ENCODE results near the gene UNC5B. TPM values are rescaled to one million over a fixed set of nuclear protein-coding genes. Genes with fewer than 3 reads are reported as not detected.

UNC5B gene
- total RNA-seq, 1 donor, result 135 TPM

DNA sequence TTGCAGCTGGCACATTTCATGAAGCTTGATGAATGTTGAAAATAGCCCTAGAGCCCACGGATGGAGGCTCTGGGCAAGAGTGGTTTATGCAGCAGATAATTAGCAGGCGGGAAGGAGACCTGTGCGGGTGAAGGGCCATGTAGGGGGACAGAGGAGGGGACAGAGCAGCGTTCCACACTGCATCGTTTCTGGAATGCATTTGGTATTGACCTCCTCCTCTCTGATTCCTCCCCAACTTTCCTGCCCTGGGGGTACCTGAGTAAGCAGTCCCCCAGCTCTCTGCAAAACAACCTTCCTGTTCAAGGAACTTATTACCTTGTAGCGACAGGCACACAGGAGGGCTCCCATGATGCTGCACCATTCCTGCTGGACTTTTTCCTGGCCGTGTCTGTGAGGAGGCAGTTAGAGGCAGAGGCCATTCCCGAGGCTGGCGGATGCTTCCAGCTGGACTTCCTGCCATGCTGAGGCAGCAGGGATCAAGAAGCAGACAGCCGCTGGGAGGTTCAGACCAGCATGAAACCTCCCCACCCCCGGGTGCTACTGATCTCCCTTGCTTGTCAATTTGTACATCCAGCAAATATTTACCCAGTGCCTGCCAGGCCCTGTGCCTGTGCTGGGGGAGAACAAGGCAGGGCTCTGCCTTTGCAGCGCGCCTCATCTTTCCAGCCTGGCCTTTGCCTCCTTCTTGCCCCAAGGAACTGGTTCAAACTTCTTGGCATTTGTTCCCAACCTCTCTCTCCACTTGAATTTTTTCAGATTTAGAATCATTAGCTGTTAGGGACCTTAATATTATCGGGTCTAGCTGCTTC, 135.4 kb downstream of the UNC5B start:
- no peaks in the 10 kb centered on the region for H3K9me3 ChIP-seq (ENCODE audit: low read depth, low read length)
- TF ChIP-seq, protein P1, sequence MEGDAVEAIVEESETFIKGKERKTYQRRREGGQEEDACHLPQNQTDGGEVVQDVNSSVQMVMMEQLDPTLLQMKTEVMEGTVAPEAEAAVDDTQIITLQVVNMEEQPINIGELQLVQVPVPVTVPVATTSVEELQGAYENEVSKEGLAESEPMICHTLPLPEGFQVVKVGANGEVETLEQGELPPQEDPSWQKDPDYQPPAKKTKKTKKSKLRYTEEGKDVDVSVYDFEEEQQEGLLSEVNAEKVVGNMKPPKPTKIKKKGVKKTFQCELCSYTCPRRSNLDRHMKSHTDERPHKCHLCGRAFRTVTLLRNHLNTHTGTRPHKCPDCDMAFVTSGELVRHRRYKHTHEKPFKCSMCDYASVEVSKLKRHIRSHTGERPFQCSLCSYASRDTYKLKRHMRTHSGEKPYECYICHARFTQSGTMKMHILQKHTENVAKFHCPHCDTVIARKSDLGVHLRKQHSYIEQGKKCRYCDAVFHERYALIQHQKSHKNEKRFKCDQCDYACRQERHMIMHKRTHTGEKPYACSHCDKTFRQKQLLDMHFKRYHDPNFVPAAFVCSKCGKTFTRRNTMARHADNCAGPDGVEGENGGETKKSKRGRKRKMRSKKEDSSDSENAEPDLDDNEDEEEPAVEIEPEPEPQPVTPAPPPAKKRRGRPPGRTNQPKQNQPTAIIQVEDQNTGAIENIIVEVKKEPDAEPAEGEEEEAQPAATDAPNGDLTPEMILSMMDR (IDR thresholded peaks at IDR 0.05; ENCODE audit: extremely low read depth, low read depth, low read length), result no peak
- no peaks in the 10 kb centered on the region for H3K4me1 ChIP-seq (ENCODE audit: insufficient read depth, low read length)
- no peak overlapping the region for H3K4me3 ChIP-seq (ENCODE audit: insufficient read depth, low read length)
- H3K27me3 ChIP-seq (ENCODE audit: insufficient read depth, low read length), result no peaks in the 10 kb centered on the region
- H3K36me3 ChIP-seq (ENCODE audit: insufficient read depth, low read length), result no peaks in the 10 kb centered on the region
- H3K4me2 ChIP-seq (ENCODE audit: insufficient read depth, low read length), result no peak overlapping the region
- no peak for DNase-seq (ENCODE audit: insufficient read length, low spot score, missing footprints)
- H2AFZ ChIP-seq (ENCODE audit: low read length), result no peak overlapping the region
- no peaks in the 10 kb centered on the region for H4K20me1 ChIP-seq (ENCODE audit: insufficient read depth, low read length)
- no peaks in the 10 kb centered on the region for H3K79me2 ChIP-seq (ENCODE audit: insufficient read depth, low read length)
- H3K27ac ChIP-seq (ENCODE audit: low read depth, low read length), result no peak overlapping the region

DNA sequence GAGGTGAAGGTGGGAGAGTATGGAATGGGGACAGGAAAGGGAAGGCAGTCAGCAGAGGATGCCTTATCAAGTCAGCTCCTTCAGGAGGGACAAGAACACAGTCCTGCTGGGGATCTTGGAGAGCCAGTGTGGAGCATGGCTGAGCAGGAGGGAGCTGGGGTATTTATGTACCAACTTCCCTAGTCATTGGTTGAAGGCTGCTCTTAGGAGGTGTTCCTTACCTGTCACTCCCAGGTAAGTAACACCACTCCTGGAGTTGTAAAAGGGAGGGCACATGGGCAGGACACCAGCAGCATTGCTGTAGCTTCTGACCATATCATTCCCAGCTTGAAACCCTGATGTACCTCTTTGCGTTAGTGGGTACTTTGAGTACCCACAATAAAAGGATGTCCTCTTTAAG, 136.5 kb downstream of the UNC5B start:
- no peak for DNase-seq (ENCODE audit: insufficient read length, low spot score, missing footprints)
- H3K4me1 ChIP-seq (ENCODE audit: insufficient read depth, low read length), result no peaks in the 10 kb centered on the region
- no peak overlapping the region for H3K27ac ChIP-seq (ENCODE audit: low read depth, low read length)

GRCh38 chr10:71349406-71349805, 137.0 kb downstream of the UNC5B start:
- no peaks in the 10 kb centered on the region for H4K20me1 ChIP-seq (ENCODE audit: insufficient read depth, low read length)
- no peak overlapping the region for H3K4me2 ChIP-seq (ENCODE audit: insufficient read depth, low read length)
- no peaks in the 10 kb centered on the region for H3K4me1 ChIP-seq (ENCODE audit: insufficient read depth, low read length)
- H3K9me3 ChIP-seq (ENCODE audit: low read depth, low read length), result no peaks in the 10 kb centered on the region
- no peak overlapping the region for H2AFZ ChIP-seq (ENCODE audit: low read length)
- H3K27ac ChIP-seq (ENCODE audit: low read depth, low read length), result no peak overlapping the region
- no peaks in the 10 kb centered on the region for H3K36me3 ChIP-seq (ENCODE audit: insufficient read depth, low read length)
- no peaks in the 10 kb centered on the region for H3K79me2 ChIP-seq (ENCODE audit: insufficient read depth, low read length)
- TF ChIP-seq, protein P1 (IDR thresholded peaks at IDR 0.05; ENCODE audit: extremely low read depth, low read depth, low read length), result no peak
- no peak overlapping the region for H3K4me3 ChIP-seq (ENCODE audit: insufficient read depth, low read length)
- no peak for DNase-seq (ENCODE audit: insufficient read length, low spot score, missing footprints)
- H3K27me3 ChIP-seq (ENCODE audit: insufficient read depth, low read length), result no peaks in the 10 kb centered on the region

More for the DNA sequence above, 136.5 kb downstream of the UNC5B start:
- H3K79me2 ChIP-seq (ENCODE audit: insufficient read depth, low read length), result no peaks in the 10 kb centered on the region
- TF ChIP-seq, protein P1 (IDR thresholded peaks at IDR 0.05; ENCODE audit: extremely low read depth, low read depth, low read length), result no peak
- no peak overlapping the region for H3K4me3 ChIP-seq (ENCODE audit: insufficient read depth, low read length)
- no peak overlapping the region for H3K4me2 ChIP-seq (ENCODE audit: insufficient read depth, low read length)
- H3K9me3 ChIP-seq (ENCODE audit: low read depth, low read length), result no peaks in the 10 kb centered on the region
- H3K27me3 ChIP-seq (ENCODE audit: insufficient read depth, low read length), result no peaks in the 10 kb centered on the region
- no peak overlapping the region for H2AFZ ChIP-seq (ENCODE audit: low read length)
- no peaks in the 10 kb centered on the region for H3K36me3 ChIP-seq (ENCODE audit: insufficient read depth, low read length)
- no peaks in the 10 kb centered on the region for H4K20me1 ChIP-seq (ENCODE audit: insufficient read depth, low read length)

DNA sequence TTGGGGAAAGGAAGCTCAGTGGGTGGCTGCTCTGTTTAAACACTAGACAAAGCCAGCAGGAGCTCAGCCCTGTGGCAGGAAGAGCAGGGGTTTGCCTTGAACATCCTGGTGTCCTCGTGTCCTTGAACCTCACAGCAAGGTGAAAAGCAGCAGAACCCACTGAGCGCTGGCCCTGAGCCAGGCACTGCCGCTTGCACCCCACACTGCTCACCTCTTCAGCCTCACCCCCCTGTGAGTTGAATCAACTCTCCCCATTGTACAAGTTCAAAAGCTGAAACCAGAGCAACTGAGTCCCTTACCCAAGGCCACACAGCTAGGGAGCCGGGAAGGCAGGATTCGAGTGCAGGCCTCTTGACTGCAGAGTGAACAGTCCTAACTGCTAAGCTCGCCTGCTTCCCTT, 138.7 kb downstream of the UNC5B start:
- Histone ChIP-seq H2AFZ (ENCODE audit: low read length) (no peak overlapping the region), H3K4me3 (ENCODE audit: insufficient read depth, low read length) (no peak overlapping the region), H3K4me1 (ENCODE audit: insufficient read depth, low read length) (peaks cover 6% of the 10 kb centered on the region), H4K20me1 (ENCODE audit: insufficient read depth, low read length) (no peaks in the 10 kb centered on the region), H3K4me2 (ENCODE audit: insufficient read depth, low read length) (no peak overlapping the region), H3K27ac (ENCODE audit: low read depth, low read length) (no peak overlapping the region), H3K36me3 (ENCODE audit: insufficient read depth, low read length) (no peaks in the 10 kb centered on the region), H3K9me3 (ENCODE audit: low read depth, low read length) (no peaks in the 10 kb centered on the region), H3K27me3 (ENCODE audit: insufficient read depth, low read length) (no peaks in the 10 kb centered on the region), H3K79me2 (ENCODE audit: insufficient read depth, low read length) (no peaks in the 10 kb centered on the region)
- TF ChIP-seq, protein P1 (IDR thresholded peaks at IDR 0.05; ENCODE audit: extremely low read depth, low read depth, low read length), result no peak
- DNase-seq (ENCODE audit: insufficient read length, low spot score, missing footprints), result no peak
